ENCODE results near the gene MLLT1.
"Not testable (repeated sequence)": the region's sequence is repeated elsewhere in the genome, so short reads cannot be mapped to it uniquely, and the experiment has no call there.

MLLT1 gene

DNA sequence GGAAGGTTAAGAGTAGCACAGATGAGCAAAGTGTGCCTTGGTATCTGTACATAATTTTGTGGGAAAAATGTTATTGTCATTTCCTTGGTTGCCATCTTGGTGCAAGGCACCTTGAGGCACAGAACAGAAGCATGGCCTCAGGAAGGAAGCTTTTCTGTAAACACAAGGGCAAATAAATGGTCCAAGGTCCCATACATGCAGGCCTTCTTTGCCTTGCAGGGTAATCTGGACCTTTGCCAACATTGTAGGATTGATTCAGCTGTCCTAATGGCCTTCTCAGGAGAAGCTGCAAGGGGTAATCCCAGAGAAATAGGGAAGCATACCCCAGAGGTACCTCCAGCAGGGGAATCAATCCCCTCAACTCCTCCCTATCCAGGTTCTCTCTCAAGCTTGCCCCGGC, 9.0 kb upstream of the MLLT1 start:
- DNase-seq (ENCODE audit: low spot score) = no peak
- TF ChIP-seq, protein P1, sequence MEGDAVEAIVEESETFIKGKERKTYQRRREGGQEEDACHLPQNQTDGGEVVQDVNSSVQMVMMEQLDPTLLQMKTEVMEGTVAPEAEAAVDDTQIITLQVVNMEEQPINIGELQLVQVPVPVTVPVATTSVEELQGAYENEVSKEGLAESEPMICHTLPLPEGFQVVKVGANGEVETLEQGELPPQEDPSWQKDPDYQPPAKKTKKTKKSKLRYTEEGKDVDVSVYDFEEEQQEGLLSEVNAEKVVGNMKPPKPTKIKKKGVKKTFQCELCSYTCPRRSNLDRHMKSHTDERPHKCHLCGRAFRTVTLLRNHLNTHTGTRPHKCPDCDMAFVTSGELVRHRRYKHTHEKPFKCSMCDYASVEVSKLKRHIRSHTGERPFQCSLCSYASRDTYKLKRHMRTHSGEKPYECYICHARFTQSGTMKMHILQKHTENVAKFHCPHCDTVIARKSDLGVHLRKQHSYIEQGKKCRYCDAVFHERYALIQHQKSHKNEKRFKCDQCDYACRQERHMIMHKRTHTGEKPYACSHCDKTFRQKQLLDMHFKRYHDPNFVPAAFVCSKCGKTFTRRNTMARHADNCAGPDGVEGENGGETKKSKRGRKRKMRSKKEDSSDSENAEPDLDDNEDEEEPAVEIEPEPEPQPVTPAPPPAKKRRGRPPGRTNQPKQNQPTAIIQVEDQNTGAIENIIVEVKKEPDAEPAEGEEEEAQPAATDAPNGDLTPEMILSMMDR (IDR thresholded peaks at IDR 0.05; ENCODE audit: borderline replicate concordance, control extremely low read depth, extremely low read depth, insufficient read depth, missing control alignments) = no peak
- in situ Hi-C loops (cut with MboI; ENCODE audit: low sequenced_read_pairs, unreplicated experiment) = no loop called here

- TF ChIP-seq, protein P1 (IDR thresholded peaks at IDR 0.05; ENCODE audit: borderline replicate concordance, control extremely low read depth, extremely low read depth, insufficient read depth, missing control alignments) = no peak
- no peak for DNase-seq (ENCODE audit: low spot score)
- in situ Hi-C loops (cut with MboI; ENCODE audit: low sequenced_read_pairs, unreplicated experiment) = no loop called here
Measured at GRCh38 chr19:6287269-6287885, 7.6 kb upstream of the MLLT1 start.

DNA sequence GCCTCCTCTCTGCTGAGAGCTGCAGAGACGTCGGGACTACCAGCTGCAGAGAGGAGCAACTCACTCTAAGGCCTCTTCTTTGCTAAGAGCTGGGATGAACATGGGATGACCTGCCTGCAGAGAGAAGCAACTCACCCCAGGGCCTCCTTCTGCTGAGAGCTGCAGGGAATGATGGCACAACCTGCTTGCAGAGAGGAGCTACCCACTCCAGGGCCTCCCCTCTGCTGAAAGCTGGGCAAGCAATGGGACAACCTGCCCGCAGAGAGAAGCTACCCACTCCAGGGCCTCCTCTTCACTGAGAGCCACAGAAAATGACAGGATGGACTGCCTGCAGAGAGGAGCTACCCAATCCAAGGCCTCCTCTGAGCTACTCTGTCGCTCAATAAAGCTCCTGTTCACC, 6.9 kb upstream of the MLLT1 start:
- in situ Hi-C loops (cut with MboI; ENCODE audit: low sequenced_read_pairs, unreplicated experiment) = no loop called here
- TF ChIP-seq, protein P1 (IDR thresholded peaks at IDR 0.05; ENCODE audit: borderline replicate concordance, control extremely low read depth, extremely low read depth, insufficient read depth, missing control alignments) = no peak
- no peak for DNase-seq (ENCODE audit: low spot score)

GRCh38 chr19:6282393-6282792, 2.6 kb upstream of the MLLT1 start:
- DNase-seq (ENCODE audit: low spot score); in situ Hi-C loops (cut with MboI; ENCODE audit: low sequenced_read_pairs, unreplicated experiment): not testable (repeated sequence)

DNA sequence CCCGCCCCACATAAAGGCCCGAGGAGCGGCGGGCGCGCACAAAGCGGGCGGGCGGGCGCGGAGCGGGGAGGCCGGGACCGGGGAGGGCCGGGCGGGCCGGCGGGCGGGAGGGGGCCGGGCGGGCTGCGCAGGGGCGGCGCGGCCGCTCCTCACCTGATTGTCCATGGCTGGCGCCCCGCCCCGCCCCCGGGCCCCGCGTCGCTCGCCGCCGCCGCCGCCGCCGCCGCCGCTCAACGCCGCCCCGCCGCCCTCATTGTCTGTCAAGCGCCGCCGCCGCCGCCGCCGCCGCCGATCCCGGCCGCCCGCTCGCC, 200 bp downstream of the MLLT1 start:
- DNase-seq (ENCODE audit: low spot score) = no peak
- TF ChIP-seq, protein P1 (IDR thresholded peaks at IDR 0.05; ENCODE audit: borderline replicate concordance, control extremely low read depth, extremely low read depth, insufficient read depth, missing control alignments) = no peak
- in situ Hi-C loops (cut with MboI; ENCODE audit: low sequenced_read_pairs, unreplicated experiment) = no loop called here

DNA sequence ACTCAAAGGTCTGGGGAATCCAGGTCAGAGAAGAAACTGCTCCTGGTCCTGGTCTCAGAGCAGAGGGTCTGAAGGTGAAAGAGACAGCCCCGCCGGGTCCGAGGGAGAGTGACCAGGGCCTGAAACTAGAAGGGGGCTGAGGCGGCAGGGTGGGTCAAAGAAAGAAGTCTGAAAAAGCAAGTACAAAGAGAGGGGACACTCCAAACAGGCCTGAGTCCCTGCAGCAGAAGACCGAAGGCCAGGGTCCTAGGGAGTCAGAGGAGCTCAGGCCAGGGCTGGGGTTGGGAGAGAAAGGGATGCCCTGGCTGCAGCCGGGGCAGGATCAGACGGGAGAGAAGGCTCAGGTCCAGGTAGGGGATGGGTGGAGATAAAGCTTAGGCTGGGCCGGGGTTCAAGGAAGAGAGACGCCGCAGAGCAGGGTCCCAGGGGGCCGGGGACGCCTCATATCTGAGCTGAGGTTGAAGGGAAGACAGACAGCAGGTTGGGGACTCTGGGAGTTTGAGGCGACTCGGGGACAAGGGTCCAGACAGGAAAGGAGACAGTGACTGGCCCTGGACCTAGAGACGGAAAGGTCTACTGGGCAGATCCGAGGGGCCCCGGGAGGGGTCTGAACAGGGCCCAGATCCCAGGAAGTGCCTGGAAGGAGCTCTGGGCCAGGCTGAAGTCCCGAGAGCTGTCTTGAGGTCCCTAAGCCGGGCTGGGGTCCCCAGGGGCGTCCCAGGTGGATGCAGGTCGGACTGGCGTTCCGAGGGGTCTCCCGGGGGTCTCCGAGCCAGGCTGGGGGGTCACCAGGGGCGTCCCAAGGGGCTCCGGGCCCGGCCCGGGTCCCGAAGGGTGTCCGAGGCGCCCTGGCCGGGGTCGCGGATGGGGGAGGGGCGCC, 795 bp downstream of the MLLT1 start:
- in situ Hi-C loops (cut with MboI; ENCODE audit: low sequenced_read_pairs, unreplicated experiment) = no loop called here
- TF ChIP-seq, protein P1 (IDR thresholded peaks at IDR 0.05; ENCODE audit: borderline replicate concordance, control extremely low read depth, extremely low read depth, insufficient read depth, missing control alignments) = no peak
- DNase-seq (ENCODE audit: low spot score) = peak; percentile 32

DNA sequence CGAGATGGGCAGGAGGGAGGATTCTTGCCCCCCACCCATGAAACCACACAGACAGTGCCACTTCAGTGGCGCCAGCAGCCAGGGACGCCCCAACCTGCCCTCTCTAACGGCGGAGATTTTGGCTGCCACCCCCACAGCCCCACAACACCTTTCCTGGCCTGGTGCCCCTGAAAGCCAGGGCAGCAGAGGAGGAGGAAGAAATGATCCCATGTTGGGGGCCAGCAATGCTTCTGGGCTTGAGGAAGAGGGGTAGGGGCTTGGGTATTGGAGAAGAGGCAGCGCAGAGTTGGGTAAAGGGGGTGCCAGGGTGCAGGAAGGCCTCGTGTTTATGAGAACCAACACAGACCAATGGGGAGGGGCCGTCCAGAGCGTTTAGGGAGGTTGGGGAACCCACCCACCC, 1.7 kb downstream of the MLLT1 start:
- DNase-seq (ENCODE audit: low spot score) = no peak
- TF ChIP-seq, protein P1 (IDR thresholded peaks at IDR 0.05; ENCODE audit: borderline replicate concordance, control extremely low read depth, extremely low read depth, insufficient read depth, missing control alignments) = no peak
- in situ Hi-C loops (cut with MboI; ENCODE audit: low sequenced_read_pairs, unreplicated experiment) = no loop called here
